HTERT RPE-1 (cell line): Measurements from ENCODE around the gene MAP1LC3B.

Experiments used
- in situ Hi-C: fragments of 300-500 bp; cut with MboI; formaldehyde crosslinking; loops from 4 replicates; pipeline ENCODE4 v1.14.3; 2020; ENCODE audit warnings: low sequenced_read_pairs

MAP1LC3B gene

DNA sequence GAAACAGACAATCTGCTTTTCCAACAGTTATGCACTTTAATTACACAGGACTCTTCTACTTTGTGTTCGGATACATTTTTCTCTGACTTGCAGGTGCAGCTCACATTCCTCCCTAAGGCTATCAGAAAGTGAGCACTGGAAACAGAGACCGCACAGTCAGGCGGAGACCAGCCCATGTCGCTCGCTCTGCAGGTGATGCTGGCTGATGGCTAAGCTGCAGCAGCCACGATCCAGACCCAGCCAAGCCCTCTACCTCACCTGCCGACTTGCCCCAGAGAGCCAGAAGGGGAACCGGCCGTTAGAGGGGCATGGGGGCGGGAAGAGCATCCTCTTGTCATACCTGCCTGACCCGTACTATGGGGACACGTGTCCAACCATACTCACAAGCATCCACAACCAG is 33.8 kb downstream of the MAP1LC3B start:
- in situ Hi-C loops, result no loop called here

DNA sequence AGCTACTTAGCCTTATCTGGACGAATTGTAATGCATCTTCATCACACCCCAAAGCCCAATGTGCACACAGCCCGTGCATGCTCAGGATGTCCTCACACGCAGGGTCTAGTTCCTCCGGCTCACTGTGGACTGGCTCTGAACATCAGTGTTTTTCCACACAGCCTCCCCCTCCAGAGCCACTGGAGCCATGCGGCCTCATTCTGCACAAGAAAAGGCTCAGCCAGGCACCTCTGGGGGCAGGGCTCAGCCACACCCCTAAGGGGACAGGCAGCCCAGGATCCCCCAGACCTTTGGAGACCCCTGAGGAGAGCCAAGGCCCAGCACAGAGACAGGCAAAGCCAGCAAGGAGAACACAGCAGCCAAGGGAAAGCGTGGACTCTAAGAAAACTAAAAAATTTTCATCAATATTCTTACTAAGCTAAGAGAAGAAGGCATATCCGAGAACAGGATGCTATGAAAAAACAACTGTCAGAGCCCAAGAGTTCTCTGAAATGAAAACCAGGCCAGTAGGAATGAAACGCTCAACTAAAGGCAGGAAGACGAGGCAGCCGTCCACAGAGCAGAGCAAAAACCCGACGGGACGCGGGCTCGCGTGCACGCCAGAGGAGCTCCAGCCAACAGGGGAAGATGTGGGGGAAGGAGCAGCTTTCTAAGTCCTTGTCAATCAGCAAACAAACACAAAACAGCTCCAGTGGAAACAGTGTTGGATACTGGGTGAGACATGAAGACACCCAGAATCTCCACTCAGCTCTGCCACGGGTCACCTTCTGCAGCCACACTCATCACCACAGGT is 34.5 kb downstream of the MAP1LC3B start:
- in situ Hi-C loops, result no loop called here

DNA sequence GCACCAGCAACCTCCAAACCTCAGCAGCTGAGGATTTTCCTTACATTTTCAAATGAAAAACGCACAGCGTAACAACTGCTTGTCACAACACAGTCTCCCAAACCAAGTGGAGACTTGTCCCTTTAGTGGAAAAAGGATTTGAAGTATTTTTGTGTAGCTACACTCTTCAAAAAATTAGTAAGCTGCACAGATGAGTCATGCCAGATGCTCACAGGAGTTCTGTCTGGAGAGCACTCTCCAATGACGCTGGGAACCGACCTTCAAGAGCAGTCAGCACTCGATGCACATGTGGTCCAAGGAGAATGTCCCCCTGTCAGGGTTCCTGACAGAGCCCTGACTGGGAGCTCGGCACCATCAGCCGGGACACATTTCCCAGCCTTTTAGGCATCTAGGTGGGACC is 39.8 kb downstream of the MAP1LC3B start:
- in situ Hi-C loops, result no loop called here

DNA sequence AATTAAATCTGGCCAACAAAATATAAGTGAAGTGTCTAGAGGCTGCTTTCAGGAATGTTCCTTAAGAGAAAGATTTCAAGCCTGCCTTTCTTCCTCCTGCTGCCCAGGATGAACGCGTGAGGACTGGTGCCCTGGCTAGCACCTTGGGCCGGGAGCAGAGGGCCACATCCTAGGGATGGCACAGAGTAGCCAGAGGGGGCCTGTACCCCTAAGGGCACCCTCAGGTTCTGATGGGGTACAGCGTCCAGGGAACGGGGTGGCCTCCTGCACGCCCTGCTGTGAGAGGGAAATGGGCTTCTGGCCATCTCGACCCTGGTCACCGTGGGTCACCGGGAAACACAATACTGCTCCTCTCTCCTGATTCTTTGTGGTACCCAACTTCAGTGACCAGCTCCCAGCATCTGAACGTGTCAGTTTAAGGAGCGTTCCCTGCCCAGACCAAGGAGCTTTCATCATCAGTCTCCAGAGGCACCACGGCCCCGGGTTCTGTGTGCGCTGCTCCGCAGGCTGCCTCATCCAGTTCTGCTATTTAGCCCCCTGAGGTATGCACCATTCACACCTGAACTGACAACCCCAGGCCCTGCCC is 40.3 kb downstream of the MAP1LC3B start:
- in situ Hi-C loops, result no loop called here

DNA sequence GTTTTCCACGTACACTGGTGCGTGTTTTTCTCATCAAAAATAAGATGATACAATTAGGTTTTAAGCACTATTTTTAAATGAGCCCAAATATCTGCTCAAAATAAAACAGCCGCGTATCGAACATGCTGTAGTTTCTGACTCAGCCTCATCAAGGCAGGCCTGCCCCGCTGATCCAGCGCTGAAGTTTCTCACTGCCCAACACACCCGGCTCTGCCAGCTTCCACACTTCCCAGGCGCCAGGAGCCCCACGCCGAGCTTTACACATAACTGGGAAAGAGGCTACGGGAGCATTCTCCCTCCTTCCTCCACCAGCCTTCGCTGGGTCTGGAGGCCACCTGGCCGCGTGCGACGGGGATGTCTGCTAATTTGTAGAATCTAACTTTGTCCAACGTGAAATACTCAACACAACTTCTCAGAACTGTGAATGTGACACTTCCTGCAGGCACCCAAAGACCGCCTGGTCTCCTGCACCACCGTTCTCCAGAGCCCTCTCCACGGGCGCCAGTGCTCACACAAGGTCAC is 42.1 kb downstream of the MAP1LC3B start:
- in situ Hi-C loops, result no loop called here

DNA sequence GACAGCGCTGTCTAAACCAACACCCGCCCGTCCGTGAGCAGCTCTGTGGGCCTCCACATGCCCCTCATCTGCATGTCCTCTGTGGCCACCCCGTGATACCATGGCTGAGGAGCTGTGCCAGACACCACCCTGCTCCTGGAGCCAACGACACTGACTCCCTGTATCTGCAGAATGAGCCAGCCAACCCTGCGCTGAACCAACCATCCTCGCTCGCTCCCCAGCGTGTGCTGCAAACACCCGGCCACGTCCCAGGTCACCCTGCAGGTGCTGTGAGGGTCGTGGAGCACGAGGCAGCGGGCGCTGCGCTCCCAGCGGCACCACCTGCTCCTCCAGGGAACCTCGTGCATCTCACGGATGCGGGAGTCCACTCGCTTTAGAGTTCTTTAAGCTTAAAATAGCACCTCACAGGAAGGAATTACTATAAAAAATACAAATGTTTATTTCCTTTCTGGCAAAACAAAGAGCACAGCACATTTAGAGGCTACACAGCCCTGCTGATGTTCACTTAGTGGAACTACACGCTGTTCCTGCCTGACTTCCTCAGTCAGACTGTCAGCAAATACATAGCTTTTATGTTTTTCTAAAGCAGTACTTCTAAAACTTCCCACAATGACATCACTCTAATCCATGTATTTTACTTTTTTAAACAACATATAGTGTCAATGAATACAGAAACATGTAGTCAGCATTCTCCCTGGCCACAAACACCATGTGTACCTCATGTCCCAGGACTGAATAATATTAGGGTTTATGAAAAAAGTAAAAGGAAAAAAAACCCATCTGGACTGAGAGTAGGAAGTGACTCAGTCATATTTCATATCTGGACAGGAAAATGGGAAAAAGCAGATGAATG is 43.5 kb downstream of the MAP1LC3B start:
- in situ Hi-C loops, result no loop called here

DNA sequence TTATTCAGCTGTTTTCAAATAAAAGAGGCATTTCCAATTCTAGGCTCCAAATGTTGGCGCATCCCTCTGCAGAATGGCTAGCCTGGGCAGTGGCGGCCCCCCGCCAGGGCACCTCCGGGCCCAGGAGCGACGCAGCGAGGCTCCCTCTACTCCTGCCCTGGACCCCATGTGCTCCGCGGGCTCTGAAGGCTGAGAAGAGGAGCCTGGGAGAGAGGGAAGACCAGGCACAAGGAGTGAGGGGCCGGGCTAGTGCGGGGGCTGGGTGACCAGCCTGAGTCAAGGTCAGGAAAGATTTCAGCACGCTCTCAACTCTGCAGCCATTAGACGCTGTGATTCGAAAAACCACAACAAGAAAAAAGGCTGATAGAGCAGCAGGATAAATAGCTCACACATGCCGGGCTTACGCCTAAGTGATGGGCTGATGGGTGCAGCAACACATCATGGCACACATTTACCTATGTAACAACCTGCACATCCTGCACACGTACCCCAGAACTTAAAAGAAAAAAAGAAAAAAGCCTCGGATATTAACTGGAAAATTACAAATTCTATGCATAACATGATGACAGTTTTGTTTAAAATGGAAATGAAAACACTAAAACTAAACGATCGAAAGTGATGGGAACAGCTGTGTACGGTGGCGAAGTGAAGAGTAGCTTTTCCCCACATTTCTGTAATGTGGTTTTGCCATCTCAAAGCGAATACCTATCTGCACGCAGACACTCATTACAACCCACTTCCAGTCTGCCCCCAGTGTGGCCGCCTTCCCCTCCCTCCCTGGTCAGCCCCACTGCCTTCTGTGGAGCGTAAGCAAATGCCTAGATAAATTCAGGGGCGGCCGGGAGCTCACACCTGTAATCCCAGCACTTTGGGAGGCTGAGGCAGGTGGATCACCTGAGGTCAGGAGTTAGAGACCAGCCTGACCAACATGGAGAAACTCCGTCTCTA is 44.4 kb downstream of the MAP1LC3B start:
- in situ Hi-C loops, result no loop called here

DNA sequence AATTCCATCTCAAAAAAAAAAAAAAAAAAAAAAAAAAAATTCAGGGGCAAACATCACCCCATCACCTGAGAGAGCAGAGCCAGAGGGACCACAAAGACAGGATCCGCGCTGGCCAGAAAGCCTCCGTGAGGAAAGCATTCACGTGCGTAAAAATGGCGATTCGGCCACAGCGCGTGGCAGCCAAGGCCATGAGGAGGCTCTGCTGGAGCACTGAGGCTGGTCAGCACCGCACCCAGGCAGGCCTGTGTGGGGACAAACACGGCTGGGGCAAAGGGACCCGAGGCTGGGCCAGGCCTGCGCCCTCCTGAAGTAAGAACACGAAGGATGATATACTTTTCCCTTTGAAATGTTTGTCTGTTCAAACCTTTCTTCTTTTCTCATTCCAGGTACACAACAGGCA is 45.2 kb downstream of the MAP1LC3B start:
- in situ Hi-C loops, result no loop called here

DNA sequence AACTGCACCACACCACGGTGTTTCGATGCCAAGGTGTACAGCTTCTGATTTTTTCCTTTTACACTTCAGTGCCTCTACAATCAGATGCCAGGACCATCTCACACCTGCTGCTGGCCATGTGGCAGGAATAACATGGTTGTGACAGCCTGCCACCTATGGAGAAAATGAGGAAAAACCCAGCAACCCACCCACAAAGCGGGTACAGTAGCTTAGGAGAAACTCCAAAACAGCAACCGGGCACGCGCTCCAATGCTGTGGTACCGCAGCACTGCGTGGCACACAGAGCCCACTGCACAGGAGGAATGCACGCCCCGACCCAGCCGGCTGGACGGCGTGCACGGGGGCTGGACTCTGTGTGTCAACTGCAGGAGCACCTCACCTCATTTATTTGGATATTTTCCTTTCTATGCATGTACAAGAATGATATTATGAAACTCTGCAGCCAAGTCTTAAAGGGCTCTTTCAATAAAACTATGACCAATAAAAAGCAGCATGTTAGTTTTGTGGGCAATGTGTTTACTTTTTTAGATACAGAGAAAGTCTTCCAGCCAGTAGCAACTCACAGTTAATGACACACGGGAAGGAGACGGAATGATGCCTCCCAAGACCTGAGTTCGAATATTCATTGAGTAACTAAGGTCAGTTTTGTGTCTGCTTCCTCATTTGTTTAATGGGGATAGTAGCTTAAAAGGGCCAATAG is 45.9 kb downstream of the MAP1LC3B start:
- in situ Hi-C loops, result no loop called here

DNA sequence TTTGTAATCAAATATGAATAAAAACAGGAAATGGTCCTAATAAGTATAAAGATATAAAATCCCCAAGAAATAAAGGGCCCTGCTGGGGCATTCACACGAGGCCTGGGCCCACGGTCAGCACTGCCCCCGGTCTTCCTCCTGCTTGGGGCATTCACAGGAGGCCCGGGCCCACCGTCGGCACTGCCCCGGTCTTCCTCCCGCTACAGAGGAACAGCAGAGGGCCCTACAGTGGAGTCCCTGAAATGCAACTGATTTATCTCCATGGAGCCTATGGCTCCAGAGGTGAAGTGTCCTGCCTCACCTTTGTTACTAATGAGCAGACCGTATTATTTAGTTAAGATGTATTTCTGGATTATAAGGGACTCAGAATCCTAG is 46.5 kb downstream of the MAP1LC3B start:
- in situ Hi-C loops, result no loop called here

DNA sequence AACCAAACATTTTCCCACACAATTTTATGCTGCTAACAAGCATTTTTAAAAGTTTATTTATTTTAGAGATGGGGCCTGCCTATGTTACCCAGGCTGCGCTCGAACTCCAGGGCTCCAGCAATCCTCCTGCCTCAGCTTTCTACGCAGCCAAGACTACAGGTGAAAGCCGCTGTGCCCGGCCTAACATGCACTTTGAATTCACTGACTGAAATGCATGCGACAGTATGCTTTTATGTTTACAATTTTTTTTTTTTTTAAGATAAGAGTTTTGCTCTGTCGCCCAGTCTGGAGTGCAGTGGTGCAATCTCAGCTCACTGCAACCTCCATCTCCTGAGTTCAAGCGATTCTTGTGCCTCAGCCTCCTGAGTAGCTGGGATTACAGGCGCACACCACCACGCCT is 47.8 kb downstream of the MAP1LC3B start:
- in situ Hi-C loops, result no loop called here

DNA sequence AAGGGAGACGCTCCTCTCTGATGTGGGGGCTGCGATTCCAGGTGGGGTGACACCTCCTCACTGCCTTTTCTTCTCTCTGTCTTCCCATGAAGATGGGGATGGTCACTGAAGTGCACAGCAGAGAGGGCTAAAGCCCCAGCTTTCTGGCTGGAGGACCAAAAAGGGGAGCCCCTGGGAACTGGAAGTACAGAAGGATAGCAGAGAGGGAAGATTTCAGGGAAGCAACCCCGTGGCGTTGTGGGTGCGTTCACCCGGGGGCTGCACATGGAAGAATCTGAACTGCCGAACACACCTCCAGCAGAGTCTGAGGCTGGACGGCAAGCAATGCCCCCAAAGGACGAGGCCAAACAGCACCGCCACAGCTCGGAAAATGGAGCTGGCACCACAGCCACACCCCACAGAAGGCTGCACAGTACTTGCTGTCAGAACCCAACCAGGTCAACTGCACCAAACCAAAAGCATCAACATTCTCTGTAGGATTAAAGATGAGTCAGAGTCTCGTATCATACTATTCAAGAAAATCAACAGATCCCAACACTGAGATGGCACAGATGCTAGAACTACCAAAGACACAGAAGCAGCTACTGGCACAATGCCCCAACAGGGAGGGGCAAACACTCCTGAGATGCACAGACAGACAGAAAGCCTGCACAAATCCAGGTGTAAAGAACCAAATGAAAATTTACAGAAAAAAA is 49.9 kb downstream of the MAP1LC3B start:
- in situ Hi-C loops, result no loop called here

DNA sequence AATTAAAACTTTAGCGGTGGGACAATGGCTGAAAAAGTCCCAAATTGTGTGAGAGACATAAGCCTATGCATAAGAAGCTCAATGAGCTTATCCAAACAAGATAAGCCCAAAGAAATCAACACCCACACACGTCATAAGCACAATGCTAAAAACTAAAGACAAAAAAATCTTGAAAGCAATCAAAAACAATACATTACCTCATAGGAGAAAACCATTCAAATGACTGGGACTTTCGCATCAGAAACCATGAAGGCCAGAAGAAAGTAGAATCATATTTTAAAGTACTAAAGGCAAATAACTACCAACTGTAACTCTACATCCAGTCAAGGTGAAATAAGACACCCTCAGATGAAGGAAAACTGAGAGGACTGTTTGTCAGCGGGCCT is 50.4 kb downstream of the MAP1LC3B start:
- in situ Hi-C loops, result no loop called here

DNA sequence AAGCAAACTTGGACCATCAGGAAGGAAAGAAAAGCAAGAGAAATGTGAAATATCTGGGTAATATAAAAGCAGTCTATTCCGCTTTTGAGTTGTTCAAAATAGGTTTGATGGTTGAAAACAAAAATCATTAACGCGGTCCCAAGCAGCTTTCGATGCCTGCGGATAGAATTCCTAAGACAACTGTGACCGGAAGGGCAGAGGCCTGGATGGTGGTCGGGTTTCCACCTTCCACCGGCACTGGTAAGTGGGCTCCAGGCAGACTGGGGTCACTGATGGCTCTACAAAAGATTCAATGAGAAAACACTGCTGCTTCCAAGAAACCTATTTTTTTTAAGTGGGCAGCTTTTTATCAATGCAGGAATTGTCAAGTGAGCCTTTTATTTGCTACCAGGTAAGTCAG is 50.9 kb downstream of the MAP1LC3B start:
- in situ Hi-C loops, result no loop called here

DNA sequence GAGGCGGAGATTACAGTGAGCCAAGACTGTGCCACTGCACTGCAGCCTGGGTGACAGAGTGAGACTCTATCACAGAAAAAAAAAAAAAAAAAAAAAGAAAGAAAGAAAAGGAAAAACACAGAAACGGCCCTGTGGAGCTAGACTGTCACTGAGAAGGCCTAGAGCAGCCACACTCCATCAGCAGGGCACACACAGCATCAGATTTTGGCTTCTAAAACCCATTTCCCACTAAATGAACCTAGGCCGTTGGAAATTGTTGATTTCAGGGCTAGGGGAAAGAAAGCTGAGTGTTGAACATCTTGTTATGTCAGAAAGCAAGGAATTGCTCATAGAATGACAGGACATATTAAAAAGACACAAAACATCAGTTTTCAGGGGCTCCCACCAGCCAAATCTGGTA is 51.8 kb downstream of the MAP1LC3B start:
- in situ Hi-C loops, result no loop called here

DNA sequence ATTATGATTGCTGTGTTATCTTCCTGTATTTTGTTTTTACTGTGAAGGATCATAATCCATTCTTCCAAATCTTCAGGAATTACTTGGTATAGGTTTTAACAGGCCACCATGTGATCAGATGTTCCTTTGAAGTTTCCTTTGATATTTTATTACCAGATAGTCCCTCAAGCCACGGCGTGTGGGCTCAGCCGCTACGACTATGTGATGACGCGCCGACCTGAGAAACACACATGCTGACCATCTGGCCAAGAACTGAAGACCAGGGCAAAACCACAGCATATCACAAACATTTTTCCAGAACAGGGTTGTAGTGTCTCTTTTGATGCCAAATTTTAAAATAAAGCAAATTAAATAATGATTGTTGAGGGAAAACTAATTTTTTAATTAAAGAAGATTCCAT is 53.4 kb downstream of the MAP1LC3B start:
- in situ Hi-C loops, result no loop called here

DNA sequence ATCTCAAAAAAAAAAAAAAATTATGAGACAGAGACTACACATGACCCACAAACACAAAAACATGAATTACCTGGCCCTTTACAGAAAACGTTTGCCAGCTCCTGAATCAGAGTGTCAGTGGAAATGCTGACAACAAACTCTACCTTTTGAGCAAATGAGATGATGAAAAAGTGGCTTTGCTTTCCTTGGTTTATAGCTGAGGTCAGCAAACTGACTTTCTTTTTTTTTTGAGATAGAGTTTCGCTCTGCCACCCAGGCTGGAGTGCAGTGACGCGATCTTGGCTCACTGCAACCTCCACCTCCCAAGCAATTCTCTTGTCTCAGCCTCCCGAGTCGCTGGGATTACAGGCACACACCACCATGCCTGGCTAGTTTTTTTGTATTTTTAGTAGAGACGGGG is 54.3 kb downstream of the MAP1LC3B start:
- in situ Hi-C loops, result no loop called here

DNA sequence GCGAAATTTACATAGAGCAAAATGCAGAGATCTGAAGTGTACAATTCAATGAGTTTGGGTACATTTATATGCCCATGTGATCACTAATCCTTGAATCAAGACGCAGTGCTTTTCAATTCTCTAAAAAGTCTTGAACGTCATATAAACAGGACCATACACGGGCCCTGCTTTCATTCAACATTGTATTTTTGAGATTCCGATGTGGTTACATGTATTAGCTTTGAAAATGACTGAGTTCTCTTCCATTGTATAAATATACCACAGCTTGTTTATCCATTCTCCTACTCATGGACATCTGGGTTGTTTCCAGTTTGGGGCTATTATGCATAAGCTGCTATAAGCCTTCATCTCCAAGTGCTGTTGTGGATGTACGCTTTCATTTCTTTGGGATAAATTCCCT is 55.2 kb downstream of the MAP1LC3B start:
- in situ Hi-C loops, result no loop called here

DNA sequence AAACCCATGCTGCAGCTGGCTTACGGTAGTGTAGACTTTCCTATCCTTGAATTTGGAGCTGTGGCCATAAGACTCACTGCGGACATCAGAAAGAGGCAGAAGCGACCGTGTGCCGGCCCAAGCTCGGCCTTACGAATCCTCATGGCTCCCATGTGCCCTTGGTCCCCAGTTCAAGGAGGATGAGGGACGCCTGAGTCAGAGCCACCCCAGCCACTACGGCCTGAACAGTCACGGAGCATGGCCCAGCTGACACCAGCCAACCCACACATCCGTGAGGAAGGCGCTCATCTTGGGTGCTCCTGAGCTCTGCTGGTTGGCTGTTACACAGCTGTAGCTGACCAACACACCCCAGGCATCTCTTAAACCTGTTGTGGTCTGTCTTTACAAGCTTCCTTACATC is 56.7 kb downstream of the MAP1LC3B start:
- in situ Hi-C loops, result no loop called here
